Mesodermal cell (in vitro differentiated cells): ENCODE results near the gene ABCA13.

Experiments
- H3K27ac ChIP-seq: 2 replicates; pipeline ENCODE4 v1.7.0; 2013; ENCODE audit warnings: mild to moderate bottlenecking, low read depth, low read length, moderate library complexity; ENCODE audit not compliant: severe bottlenecking
- H3K36me3 ChIP-seq: 2 replicates; pipeline ENCODE4 v1.7.1; 2013; ENCODE audit warnings: mild to moderate bottlenecking, low read length, moderate library complexity; ENCODE audit not compliant: control insufficient read depth, insufficient read depth
- H3K4me1 ChIP-seq: one replicate; pipeline ENCODE4 v1.7.1; 2013; ENCODE audit warnings: mild to moderate bottlenecking, low read length; ENCODE audit not compliant: insufficient read depth, control insufficient read depth, poor library complexity, severe bottlenecking
- H3K4me3 ChIP-seq: 2 replicates; pipeline ENCODE4 v1.7.0; 2013; ENCODE audit warnings: low read length, control low read depth, mild to moderate bottlenecking; ENCODE audit not compliant: insufficient read depth, poor library complexity, severe bottlenecking; ENCODE audit errors: extremely low read depth
- H3K9me3 ChIP-seq: 2 replicates; pipeline ENCODE4 v1.7.1; 2013; ENCODE audit warnings: mild to moderate bottlenecking, low read length, moderate library complexity; ENCODE audit not compliant: control insufficient read depth
- WGBS, 2 experiments: methylation state at CpG; one replicate each; pipeline ENCODE4 v1.1.5; 2013; ENCODE audit warnings: missing lambda C conversion rate in 2 of 2; ENCODE audit not compliant: insufficient coverage in 2 of 2; 5-methylcytosine and 5-hydroxymethylcytosine counted together

The ABCA13 gene

GRCh38 chr7:48263311-48263650, 92.0 kb downstream of the ABCA13 start:
- no peak overlapping the region for H3K27ac ChIP-seq
- no peaks in the 10 kb centered on the region for H3K36me3 ChIP-seq
- H3K9me3 ChIP-seq, result no peaks in the 10 kb centered on the region
- H3K4me3 ChIP-seq, result no peak overlapping the region
- H3K4me1 ChIP-seq, result no peaks in the 10 kb centered on the region
- no CpG with 5 or more reads among the region's 2 CpGs for WGBS, 2 experiments

GRCh38 chr7:48269066-48269465, 97.8 kb downstream of the ABCA13 start:
- no peaks in the 10 kb centered on the region for H3K4me1 ChIP-seq
- H3K36me3 ChIP-seq, result no peaks in the 10 kb centered on the region
- H3K4me3 ChIP-seq, result no peak overlapping the region
- no peaks in the 10 kb centered on the region for H3K9me3 ChIP-seq
- no CpG with 5 or more reads among the region's 1 CpG for WGBS, 2 experiments
- H3K27ac ChIP-seq, result no peak overlapping the region

- no peak overlapping the region for H3K4me3 ChIP-seq
- WGBS, 2 experiments, result 64 to 70% methylated on average over 2 of the region's 3 CpGs
- no peaks in the 10 kb centered on the region for H3K36me3 ChIP-seq
- H3K9me3 ChIP-seq, result no peaks in the 10 kb centered on the region
- peak overlapping the region; percentile 77 for H3K27ac ChIP-seq
- peaks cover 10% of the 10 kb centered on the region for H3K4me1 ChIP-seq
These were observed 103.4 kb downstream of the ABCA13 start for GRCh38 chr7:48274662-48275061.

- Histone ChIP-seq H3K27ac (no peak overlapping the region), H3K4me3 (no peak overlapping the region), H3K36me3 (no peaks in the 10 kb centered on the region), H3K9me3 (no peaks in the 10 kb centered on the region), H3K4me1 (peaks cover 8% of the 10 kb centered on the region)
- WGBS, 2 experiments, result 100% methylated on average over 1 of the region's 1 CpG; no CpG with 5 or more reads in 1 of the 2 experiments
These were observed 108.2 kb downstream of the ABCA13 start for GRCh38 chr7:48279420-48279819.

- Histone ChIP-seq H3K27ac (no peak overlapping the region), H3K36me3 (no peaks in the 10 kb centered on the region), H3K4me3 (no peak overlapping the region), H3K9me3 (no peaks in the 10 kb centered on the region), H3K4me1 (peaks cover 1% of the 10 kb centered on the region)
- 90 to 93% methylated on average over 2 of the region's 2 CpGs for WGBS, 2 experiments
These were observed 108.8 kb downstream of the ABCA13 start for GRCh38 chr7:48280100-48280499.

GRCh38 chr7:48285373-48285772, 114.1 kb downstream of the ABCA13 start:
- Histone ChIP-seq H3K9me3 (no peaks in the 10 kb centered on the region), H3K27ac (no peak overlapping the region), H3K4me3 (no peak overlapping the region), H3K4me1 (peaks cover 2% of the 10 kb centered on the region), H3K36me3 (no peaks in the 10 kb centered on the region)
- WGBS, 2 experiments, result 54 to 71% methylated on average over 4 of the region's 6 CpGs

GRCh38 chr7:48286836-48287235, 115.6 kb downstream of the ABCA13 start:
- Histone ChIP-seq H3K4me3 (no peak overlapping the region), H3K27ac (no peak overlapping the region), H3K9me3 (no peaks in the 10 kb centered on the region), H3K36me3 (no peaks in the 10 kb centered on the region), H3K4me1 (peaks cover 2% of the 10 kb centered on the region)
- 97 to 98% methylated on average over 5 of the region's 5 CpGs for WGBS, 2 experiments

- Histone ChIP-seq H3K4me3 (no peak overlapping the region), H3K36me3 (no peaks in the 10 kb centered on the region), H3K27ac (no peak overlapping the region), H3K9me3 (no peaks in the 10 kb centered on the region), H3K4me1 (peaks cover 2% of the 10 kb centered on the region)
- WGBS, 2 experiments, result no CpG with 5 or more reads among the region's 1 CpG
These were observed 118.4 kb downstream of the ABCA13 start for GRCh38 chr7:48289656-48290055.

- peaks cover 2% of the 10 kb centered on the region for H3K4me1 ChIP-seq
- no CpG with 5 or more reads among the region's 4 CpGs for WGBS, 2 experiments
These were observed 121.7 kb downstream of the ABCA13 start for GRCh38 chr7:48292949-48293348.

GRCh38 chr7:48295296-48295971, 124.2 kb downstream of the ABCA13 start:
- H3K36me3 ChIP-seq, result no peaks in the 10 kb centered on the region
- WGBS, 2 experiments, result 88 to 100% methylated on average over 5 to 6 of the region's 7 CpGs
- H3K27ac ChIP-seq, result no peak overlapping the region
- H3K4me3 ChIP-seq, result no peak overlapping the region
- peaks cover 14% of the 10 kb centered on the region for H3K4me1 ChIP-seq
- H3K9me3 ChIP-seq, result no peaks in the 10 kb centered on the region

More at GRCh38 chr7:48292949-48293348, 121.7 kb downstream of the ABCA13 start:
- no peak overlapping the region for H3K27ac ChIP-seq
- no peak overlapping the region for H3K4me3 ChIP-seq
- no peaks in the 10 kb centered on the region for H3K9me3 ChIP-seq
- H3K36me3 ChIP-seq, result no peaks in the 10 kb centered on the region

GRCh38 chr7:48296966-48297365, 125.7 kb downstream of the ABCA13 start:
- peaks cover 14% of the 10 kb centered on the region for H3K4me1 ChIP-seq
- 80% methylated on average over 1 of the region's 2 CpGs; no CpG with 5 or more reads in 1 of the 2 experiments for WGBS, 2 experiments
- H3K27ac ChIP-seq, result no peak overlapping the region
- H3K9me3 ChIP-seq, result no peaks in the 10 kb centered on the region
- H3K36me3 ChIP-seq, result no peaks in the 10 kb centered on the region
- no peak overlapping the region for H3K4me3 ChIP-seq
